GM13977 (cell line): Measurements from ENCODE around the gene LPP.

Source experiments
- DNase-seq: peaks from one replicate; pipeline ENCODE4 v3.0.0; 2012; ENCODE audit warnings: low spot score
- CTCF ChIP-seq: IDR thresholded peaks from 2 replicates; pipeline ENCODE4 v1.5.1; 2012; ENCODE audit warnings: mild to moderate bottlenecking, control low read depth; ENCODE audit not compliant: insufficient read depth; ENCODE audit errors: extremely low read depth, missing control alignments
- in situ Hi-C: fragments of 300-500 bp; cut with MboI; formaldehyde crosslinking; loops from one replicate; pipeline ENCODE4 v1.12.0; 2022; ENCODE audit warnings: low sequenced_read_pairs, low pct_unique_long_range_greater_than_20kb, mixed read lengths, inconsistent platforms; ENCODE audit not compliant: unreplicated experiment

LPP gene

DNA sequence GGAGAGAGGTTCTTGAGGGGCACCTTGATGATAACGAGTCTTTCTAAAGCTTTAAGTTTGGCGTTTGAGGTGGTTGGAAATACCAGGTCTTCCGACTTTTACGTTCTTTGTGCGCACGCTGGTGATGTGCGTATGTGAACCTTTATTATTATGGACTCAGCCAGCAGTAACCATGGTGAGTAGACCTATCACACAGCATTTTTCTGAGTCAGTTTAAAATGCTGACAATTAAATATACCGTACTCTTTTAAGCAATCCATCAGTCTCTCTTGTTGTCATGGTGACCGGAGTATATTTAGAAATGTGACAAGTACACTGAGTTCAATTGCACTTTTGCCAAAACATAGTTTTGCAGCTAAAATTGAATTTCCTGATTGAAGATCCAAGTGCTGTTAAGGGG is 172.2 kb downstream of the LPP start:
- no peak for DNase-seq
- no peak for TF ChIP-seq CTCF
- in situ Hi-C loops, result no loop called here

DNA sequence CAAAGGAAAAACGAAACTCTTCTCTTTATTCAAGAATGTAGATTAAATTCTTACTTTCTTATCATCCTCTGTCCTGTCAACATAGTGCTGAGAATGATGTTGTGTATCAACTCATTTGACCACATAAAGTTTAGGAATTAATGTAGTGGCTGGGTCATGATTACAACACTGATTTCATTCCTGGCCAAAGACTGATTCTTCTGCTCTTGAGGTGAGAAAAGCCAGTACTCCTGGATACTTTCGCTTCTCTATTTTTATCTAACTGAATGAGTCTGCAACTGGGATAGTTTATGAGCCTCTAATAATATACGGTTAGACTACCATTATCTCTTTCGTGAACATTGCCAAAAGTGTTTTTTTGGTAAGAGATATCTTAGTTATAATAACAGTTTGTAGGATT is 173.0 kb downstream of the LPP start:
- DNase-seq, result no peak
- in situ Hi-C loops, result no loop called here
- no peak for TF ChIP-seq CTCF

DNA sequence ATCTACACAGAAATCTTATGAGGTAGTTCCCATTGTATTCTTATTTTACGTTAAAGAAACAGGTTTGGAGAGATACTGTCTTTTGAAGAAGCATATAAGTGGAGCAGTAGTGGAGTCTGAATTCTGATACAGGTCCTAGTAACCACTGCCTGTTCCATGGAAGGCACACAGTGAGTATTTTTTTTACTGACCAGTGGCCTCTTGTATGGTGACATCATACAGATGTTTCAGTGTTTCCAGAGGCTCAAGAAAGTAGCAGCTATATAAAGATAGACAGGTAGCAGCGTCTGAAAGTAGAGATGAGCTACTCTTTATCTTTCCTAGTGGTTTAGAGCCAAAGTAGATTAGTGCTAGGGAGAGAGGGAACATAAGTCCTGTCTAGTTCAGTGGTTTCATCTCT is 173.5 kb downstream of the LPP start:
- in situ Hi-C loops, result no loop called here
- DNase-seq, result no peak
- no peak for TF ChIP-seq CTCF

- TF ChIP-seq CTCF, result no peak
- no peak for DNase-seq
- in situ Hi-C loops, result no loop called here
These were observed 176.2 kb downstream of the LPP start for GRCh38 chr3:188330138-188330537.

- in situ Hi-C loops, result no loop called here
- no peak for DNase-seq
- no peak for TF ChIP-seq CTCF
These were observed 177.2 kb downstream of the LPP start for GRCh38 chr3:188331166-188331565.

GRCh38 chr3:188332085-188332484 is 178.1 kb downstream of the LPP start:
- no peak for TF ChIP-seq CTCF
- in situ Hi-C loops, result no loop called here
- no peak for DNase-seq

- DNase-seq, result no peak
- TF ChIP-seq CTCF, result no peak
- in situ Hi-C loops, result no loop called here
These were observed 181.7 kb downstream of the LPP start for GRCh38 chr3:188335656-188336055.
